ENCODE data around the gene DSTN.

Gene DSTN

GRCh38 chr20:17625246-17626051 lies 55.6 kb downstream of the DSTN start:
- DNase-seq, result no peak

GRCh38 chr20:17626217-17627007 lies 56.5 kb downstream of the DSTN start:
- no peak for DNase-seq

- DNase-seq, result no peak
Measured at GRCh38 chr20:17627101-17627955, 57.5 kb downstream of the DSTN start.

GRCh38 chr20:17628101-17628841 lies 58.4 kb downstream of the DSTN start:
- DNase-seq, result no peak

GRCh38 chr20:17629025-17629424 lies 59.1 kb downstream of the DSTN start:
- no peak for DNase-seq

- no peak for DNase-seq
Measured at GRCh38 chr20:17629678-17630089, 59.8 kb downstream of the DSTN start.

- no peak for DNase-seq
Measured at GRCh38 chr20:17630151-17630805, 60.4 kb downstream of the DSTN start.

- no peak for DNase-seq
Measured at GRCh38 chr20:17630806-17631195, 60.9 kb downstream of the DSTN start.

- no peak for DNase-seq
Measured at GRCh38 chr20:17631576-17632319, 61.9 kb downstream of the DSTN start.

- no peak for DNase-seq
Measured at GRCh38 chr20:17633221-17633849, 63.5 kb downstream of the DSTN start.

GRCh38 chr20:17633850-17634500 lies 64.1 kb downstream of the DSTN start:
- DNase-seq, result no peak

GRCh38 chr20:17634661-17635331 lies 64.9 kb downstream of the DSTN start:
- no peak for DNase-seq

GRCh38 chr20:17635332-17636244 lies 65.7 kb downstream of the DSTN start:
- DNase-seq, result no peak

GRCh38 chr20:17636523-17637412 lies 66.9 kb downstream of the DSTN start:
- no peak for DNase-seq

GRCh38 chr20:17637413-17637780 lies 67.5 kb downstream of the DSTN start:
- no peak for DNase-seq

- DNase-seq, result no peak
Measured at GRCh38 chr20:17637985-17638640, 68.2 kb downstream of the DSTN start.

All from stimulated activated CD8-positive, alpha-beta memory T cell treated with anti-CD3 and anti-CD28 coated beads, Interleukin-4, amount 100 ng/mL, for 48 hours (primary cell).